NCI-H345 treated with DMSO at 0.1 percent for 48 hours (cell line): ENCODE data around the gene HEBP1.

Experiments
- DNase-seq: peaks from one replicate; lab custom pipeline; 2025; ENCODE audit not compliant: unreplicated experiment; lab: John Stamatoyannopoulos, UW

Gene HEBP1

DNA sequence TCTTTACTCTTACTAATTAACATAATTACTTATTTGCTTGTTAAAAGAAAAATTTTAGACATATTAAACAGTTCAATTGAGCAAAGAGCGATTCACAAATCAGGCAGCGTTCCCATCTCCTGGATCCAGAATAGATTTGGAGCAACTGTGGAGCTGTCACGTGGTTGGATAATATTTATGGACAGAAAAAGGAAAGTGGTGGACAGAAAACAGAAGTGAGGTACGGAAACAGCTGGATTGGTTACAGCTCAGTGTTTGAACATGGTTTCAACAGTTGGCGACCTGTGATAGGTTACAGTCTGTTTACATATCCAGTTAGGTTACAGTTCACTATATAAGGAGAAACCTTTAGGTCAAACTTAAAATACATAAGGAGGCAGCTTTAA lies 24.5 kb upstream of the HEBP1 start:
- no peak for DNase-seq

DNA sequence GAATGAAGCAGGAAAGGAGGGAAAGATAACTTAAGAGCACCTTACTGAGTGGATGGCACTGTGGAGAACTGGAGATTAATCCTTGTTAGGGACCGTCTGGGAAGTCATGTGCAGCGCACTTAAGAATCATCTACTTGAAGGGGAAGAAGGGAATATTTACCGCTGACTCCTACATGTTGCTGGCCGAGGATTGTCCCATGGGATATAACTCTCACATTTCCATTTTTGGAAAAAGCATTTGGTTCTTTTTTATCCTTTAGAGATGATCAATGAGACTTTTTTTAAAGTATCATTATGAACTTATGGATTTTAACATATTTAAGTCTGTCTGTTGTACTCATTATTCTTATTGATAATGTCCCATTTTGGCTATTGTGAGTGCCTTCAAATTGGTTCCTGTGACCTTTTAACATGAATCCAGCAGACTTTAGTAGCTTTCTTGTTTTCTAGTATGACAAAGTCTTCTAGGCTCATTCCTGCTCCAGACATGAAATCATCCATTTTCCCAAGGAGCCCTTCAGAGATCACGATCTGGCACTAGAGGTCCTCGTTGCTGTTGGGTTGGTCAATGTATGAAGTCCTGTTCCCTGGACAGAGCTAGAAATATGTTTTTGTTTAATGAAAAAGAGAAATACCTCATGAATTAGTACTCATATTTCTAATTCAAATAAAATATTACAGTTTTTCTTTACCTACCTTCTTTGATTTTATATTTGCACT lies 23.9 kb upstream of the HEBP1 start:
- DNase-seq, result peak; percentile 10

DNA sequence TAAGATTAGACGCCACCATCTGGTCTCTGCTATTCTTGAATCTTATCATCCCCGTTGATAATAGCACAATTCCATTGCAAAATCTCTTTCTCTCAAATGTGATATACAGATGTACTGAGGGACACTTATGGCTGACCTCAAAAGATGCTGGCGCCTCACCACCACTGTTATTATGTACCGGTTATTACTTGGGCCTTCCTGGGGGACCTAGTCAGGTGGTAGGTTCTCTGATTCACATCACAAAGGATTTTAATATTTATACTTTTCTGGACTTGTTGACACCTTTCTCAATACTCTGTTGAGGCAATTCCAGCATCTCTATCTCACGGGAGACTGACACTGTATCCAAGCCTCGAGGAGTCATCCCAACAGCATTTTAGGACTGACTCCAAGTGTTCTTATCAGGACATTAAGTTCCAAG lies 22.8 kb upstream of the HEBP1 start:
- no peak for DNase-seq

DNA sequence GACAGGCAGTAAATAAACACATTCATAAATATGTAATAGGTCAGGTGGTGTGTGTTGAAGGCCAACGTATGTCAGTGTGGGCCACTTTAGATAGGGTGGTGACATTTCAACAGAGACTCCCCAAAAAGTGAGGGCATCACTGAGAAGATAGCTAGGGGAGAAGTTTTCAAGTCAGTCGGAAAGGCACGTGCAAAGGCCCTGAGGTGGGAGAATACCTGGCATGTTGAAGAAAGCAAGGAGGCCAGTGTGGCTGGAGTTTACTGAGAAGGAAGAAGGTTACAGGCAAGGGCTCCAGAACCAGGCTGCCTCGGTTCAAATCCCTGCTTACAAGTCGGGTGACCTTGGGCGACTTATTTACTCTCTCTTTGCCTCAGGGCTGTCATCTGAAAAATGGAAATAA lies 11.0 kb upstream of the HEBP1 start:
- DNase-seq, result no peak

DNA sequence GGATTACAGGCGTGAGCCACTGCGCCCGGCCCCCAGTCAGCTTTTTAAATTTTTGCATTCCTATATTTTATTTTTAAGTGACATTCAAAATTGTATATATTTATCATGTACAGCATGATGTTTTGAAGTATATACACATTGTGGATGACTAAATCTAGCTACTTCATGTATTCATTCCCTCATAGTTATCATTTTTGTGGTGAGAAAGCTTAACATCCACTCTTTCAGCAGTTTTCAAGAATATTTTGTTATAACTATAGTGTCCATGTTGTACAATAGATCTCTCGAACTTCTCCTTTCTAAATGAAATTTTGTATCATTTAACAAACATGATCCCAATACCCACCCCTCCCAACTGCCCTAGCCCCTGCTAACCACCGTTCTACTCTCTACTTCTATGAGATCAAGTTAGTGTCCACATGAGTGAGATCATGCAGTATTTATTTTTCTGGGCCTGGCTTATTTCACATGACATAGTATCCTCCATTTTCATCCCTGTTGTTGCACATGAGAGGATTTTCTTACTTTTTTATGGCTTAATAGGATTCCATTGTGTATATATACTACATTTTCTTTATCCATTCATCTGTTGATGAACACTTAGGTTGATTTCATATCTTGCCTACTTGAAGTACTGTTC lies 8.8 kb upstream of the HEBP1 start:
- DNase-seq, result no peak

DNA sequence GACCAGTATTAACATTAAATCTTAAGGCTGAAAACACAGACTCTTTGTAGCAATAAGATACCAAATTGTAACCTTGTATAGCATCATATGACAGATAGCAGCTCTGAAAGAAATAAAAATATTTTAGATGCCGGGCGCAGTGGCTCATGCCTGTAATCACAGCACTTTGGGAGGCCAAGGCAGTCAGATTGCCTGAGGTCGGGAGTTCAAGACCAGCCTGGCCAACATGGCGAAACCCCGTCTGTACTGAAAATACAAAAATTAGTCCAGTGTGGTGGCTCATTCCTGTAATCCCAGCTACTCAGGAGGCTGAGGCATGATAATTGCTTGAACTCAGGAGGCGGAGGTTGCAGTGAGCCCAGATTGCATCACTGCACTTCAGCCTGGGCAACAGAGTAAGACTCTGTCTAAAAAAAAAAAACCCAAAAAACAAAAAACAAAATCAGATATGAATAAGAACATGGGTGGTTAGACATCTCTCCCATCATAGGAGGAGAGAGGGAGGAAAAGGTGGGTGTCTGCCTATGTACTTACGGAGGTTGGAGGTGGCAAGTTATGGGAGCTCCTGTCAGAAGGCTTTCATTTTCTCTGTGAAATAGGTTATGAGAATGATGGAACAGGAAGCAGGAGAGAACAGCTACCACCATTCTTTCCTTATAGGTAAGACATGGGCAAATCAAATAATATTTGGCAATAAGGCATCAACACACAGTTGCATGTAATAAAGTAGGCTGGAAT lies 7.6 kb upstream of the HEBP1 start:
- no peak for DNase-seq

DNA sequence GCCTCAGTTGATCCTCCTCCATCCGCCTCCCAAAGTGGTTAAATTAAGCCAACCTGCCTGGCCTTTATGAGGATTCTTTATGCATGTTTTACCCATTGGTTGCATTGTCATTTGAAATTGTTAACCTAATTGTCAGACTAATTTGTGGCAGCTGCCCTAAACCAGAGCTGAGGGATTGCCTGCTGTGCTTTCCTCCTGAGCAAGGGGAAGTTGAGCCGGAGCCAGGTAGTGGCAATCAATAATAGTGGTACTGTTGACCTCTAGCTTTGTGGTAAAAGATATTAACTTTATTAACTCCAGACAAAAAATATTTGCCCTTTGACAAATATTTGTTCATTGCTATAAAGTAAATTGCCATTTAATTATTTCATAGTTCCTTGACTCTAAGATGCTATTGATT lies 5.6 kb upstream of the HEBP1 start:
- DNase-seq, result no peak

DNA sequence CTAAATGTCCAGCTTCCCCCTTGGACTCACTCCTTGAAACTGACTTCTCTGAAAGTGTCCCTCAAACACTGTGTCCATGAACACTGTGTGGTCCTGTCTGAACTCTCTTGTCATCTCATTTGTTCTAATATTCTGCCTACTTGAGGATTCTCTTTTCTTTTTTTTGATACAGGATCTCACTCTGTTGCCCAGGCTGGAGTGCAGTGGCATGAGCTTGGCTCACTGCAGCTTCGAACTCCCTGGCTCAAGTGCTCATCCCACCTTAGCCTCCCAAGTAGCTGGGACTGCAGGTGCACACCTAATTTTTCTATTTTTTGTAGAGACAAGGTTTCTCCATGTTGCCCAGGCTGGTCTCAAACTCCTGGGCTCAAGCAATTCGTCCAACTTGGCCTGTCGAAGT lies 4.9 kb upstream of the HEBP1 start:
- no peak for DNase-seq

DNA sequence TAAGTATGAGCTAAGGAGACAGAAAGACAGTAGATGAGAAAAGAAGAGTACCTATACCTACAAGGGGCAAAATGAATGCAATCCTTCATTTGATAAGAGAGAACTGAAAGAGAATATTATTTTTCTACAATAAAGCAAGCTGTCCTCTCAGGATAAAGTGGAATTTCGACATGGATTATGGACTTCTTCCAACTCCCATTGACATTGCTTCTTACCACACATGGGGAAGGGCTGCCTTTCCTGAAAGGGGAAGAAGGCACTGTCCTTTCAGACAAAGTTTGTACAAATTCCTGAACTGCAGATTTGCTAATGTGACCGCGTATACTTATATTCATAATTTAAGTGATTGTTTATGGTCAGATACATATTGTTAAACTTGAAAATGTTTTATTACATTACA lies 4.3 kb upstream of the HEBP1 start:
- no peak for DNase-seq

DNA sequence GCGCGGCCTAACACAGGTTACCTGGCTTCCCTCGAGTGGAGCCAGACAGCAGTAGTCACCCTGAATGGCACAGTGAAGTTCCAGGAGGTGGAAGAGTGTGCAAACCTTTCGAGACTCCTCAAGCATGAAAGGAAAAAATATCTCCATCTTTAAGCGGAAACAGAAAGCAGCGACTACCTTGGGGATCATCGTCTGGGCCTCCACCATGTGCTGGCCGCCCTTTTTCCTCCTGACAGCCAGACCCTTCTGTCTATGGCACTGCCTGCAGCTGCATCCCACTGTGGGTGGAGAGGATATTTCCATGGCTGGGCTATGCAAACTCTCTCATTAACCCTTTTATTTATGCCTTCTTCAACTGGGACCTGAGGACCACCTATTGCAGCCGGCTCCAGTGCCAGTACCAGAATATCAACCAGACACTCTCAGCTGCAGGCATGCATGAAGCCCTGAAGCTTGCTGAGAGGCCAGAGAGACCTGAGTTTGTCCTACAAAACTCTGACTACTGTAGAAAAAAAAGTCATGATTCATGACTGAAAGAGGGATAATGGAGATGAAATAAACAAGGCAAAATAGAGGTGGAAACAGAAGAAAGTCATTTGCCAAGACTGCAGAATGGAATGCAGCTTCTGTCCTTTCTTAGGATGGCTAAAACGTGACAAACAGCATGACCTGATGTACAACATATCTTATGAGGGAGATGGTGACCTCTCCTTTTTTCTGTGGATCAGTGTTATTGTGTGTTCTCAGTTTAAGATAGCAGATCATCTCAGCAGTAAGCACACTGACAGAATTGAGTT lies 2.4 kb upstream of the HEBP1 start:
- no peak for DNase-seq

DNA sequence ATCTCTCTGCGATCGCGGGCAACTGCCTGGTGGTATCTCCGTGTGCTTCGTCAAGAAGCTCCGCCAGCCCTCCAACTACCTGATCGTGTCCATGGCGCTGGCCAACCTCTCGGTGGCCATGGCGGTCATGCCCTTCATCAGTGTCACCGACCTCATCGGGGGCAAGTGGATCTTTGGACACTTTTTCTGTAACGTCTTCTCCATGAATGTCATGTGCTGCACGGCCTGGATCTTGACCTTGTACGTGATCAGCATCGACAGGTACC lies 1.6 kb upstream of the HEBP1 start:
- DNase-seq, result no peak

DNA sequence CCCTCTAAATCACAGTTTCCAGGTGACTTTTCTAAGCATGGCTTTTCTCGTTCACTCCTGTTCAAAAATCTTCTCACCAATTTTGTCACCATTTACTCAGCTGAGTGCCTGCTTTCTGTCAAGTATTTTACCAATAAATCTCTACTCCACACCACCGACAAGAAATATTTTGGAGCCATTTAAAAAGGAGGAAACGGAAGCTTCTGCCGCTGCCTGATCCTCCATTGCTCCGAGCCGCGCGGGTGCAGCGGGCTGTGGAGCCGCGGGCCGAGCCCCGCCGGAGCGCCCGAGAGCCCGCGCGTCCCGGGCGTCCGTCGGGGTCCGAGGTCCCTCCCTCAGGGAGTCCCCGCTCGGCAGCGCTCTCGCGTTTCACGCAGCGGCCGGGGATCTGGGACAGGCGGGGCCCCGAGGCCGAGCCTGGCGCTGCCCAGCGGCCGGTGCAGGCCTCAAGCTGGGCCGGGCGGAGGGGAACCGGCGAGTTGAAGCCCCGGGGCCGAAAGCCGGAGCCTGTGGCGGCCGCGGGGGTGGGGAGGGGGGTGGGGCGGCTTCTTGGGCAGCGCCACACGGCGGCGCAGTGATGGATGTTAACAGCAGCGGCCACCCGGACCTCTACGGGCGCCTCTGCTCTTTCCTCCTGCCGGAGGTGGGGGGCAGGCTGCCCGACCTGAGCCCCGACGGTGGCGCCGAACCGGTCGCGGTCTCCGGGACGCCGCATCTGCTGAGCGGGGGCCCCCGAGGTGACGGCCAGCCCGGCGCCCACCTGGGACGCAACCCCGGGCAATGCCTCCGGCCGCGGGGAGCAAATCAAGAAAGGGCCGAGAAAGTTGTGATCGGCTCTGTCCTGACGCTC lies 1.1 kb upstream of the HEBP1 start:
- peak; percentile 67 for DNase-seq

DNA sequence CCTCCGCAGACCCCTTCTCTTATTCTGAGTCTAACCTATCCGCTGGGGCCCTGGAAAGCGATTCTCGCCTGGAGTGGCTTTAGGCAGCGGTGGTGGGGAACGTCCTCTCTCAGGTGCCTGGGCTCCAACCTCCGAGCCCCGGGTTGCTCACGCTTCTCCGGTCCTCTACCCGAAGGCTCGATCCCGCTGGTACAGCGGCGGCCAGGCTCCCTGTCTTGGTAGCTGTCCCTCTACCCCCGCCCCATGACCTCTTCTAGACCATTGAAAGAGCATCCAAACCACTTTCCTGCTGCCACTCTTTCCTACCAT lies 505 bp upstream of the HEBP1 start:
- no peak for DNase-seq

DNA sequence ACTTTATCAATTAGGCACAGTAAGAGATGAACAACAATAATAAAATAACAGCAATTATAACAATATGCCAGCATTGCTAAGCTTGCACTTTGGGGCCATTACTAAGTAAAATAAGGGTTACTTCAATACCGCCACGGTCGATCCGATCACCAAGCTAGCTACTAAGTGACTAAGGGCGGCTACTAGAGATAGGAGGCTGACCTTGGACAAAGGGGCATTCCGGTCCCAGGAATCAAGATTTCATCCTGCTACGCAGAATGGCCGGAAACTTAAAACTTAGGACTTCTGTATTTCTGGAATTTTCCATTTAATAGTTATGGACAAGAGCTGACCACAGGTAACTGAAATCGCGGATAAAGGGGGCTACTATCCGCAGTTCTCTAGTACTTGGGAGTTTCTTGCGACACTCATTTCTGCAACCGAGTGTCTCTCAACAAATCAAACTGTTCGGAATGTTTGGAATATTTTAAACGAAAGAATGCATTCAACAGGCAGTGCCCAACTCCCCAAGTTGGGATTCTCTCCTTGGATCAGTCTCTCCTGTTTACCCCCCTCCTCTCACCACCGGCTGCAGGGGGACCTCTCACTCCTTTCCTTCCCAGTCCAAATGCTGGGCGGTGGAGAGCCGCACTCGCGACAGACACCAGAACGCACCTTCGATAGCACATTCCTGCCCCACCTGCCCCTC lies 650 bp downstream of the HEBP1 start:
- no peak for DNase-seq

DNA sequence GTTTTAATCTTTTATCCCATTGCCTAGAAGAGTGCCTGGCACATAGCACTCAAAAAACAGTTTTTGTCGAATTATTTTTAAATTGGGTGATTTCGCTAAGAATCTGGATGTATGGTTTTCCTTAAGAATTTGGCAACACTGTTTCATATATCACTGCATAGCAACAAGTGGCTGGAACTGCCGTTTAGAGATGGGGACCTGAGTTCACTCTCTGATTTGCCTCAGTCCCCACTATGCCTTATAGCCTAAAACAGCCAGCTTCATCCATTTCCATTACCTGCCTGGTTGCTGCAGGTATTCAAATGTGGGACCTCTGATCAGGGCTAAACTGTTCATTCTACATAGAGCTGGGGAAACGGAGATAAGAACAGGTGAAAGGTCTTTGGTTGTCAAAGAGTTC lies 1.8 kb downstream of the HEBP1 start:
- no peak for DNase-seq

DNA sequence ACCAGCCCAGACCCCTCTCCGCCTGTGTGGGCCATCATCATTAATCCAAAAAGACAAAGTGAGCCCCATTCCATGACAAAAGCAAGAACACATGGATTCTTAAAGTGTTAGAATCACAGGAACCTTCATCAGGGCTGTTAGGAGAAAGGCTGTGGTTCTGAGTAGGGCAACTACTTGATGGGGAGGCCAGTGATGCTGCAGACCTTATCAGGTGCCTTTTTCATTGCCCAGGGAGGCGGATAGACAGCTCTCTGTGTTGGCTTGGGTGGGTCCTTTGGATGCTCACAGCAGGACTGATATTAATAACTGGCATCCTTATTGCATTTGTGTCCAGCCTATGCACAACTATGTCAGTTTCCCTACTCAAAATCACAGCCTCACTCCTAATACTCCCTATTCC lies 2.3 kb downstream of the HEBP1 start:
- DNase-seq, result no peak

DNA sequence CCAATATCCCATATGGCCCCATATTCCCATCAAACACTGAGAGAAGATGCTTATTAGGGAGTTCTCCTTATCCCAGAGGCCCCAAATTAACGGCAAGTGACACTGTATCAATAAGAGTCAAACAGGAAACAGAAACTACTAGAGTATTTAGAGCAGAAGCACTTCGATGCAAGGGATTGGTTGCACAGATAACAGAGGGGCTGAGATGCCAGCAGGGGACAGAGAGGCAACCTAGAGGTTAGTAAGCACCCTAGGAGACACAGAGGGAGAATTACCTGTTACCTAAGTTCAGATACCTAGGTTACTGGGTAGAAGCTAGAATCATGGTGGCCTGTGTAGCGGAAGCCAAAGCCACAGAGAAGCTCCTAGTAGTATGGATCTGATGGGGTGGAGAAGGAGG lies 2.9 kb downstream of the HEBP1 start:
- DNase-seq, result no peak

DNA sequence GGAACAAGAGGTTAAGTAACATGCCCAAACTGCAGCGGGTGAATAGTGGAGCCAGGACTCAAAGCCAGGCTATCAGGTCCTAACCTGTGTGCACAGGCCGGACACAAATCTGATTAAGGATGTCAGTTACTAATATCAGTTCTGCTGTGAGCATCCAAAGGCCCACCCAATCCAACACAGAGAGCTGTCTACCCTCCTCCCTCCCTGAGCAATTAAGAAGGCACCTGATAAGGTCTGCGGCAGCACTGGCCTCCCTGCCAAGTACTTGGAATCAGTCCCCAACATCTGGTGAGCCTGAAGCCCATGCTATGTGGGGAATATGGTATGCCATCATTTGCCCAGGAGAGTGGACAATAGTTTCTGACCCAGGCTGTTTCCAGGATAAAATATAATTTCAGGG lies 3.9 kb downstream of the HEBP1 start:
- no peak for DNase-seq

DNA sequence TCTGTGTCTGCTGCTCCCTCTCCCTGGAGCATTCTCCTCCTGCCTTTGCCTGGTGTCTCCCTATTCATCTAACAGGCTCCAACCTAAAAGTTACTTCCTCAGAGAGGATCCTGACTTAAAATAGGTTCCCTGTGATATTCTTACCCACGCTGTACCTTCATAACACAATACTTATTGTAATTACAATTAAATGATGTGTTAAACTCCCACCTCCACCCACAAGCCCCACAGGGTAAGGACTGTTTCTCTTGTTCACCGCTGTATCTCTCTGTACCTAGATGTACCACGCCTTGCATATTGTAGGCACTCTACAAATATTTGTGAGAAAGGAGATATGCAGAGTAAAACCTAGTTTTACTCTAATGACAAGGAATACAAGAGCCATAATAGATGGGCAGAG lies 5.0 kb downstream of the HEBP1 start:
- no peak for DNase-seq

DNA sequence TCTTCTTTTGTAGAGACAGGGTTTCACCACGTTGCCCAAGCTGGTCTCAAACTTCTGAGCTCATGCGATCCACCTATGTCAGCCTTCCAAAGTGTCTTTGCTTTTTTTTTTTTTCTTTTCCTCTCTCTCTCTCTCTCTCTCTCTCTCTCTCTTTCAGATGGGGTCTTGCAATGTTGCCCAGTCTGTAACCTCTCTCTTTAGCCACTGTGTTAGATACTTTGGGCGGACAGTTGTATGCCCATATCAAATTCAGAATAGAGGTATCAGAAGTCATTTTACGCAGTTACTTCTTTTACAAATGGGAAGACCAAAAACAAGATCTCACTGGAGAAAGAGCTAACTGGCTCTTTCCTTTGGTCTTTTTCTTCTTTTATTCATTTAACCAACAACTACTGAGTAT lies 6.7 kb downstream of the HEBP1 start:
- DNase-seq, result no peak
